Stomach (tissue), 9 donors: ENCODE results near the gene TACSTD2. TPM values are rescaled to one million over a fixed set of nuclear protein-coding genes. Genes with fewer than 3 reads are reported as not detected.
A peak's percentile ranks its signal among the peaks of the same experiment; 100 is the strongest.

Experiments used
- DNase-seq, 2 donors: peaks; one replicate each; pipeline versions ENCODE4 v3.0.0 to v3.0.0-alpha.2; 2013 to 2019
- H3K27ac ChIP-seq, 5 donors: fragments of 200-600 bp in 4 of 5; sonication (generic) in 4 of 5; one replicate each; pipeline ENCODE4 v1.5.1; 2013 to 2019; ENCODE audit warnings: mild to moderate bottlenecking in 1 of 5, moderate library complexity in 1 of 5
- H3K27me3 ChIP-seq, 3 donors: fragments of 200-600 bp; sonication (generic); one replicate each; pipeline ENCODE4 v1.5.1; 2017 to 2019; ENCODE audit warnings: mixed run types in 1 of 3
- H3K36me3 ChIP-seq, 4 donors: fragments of 200-600 bp; sonication (generic); 1 replicate in 3 of 4; 2 replicates in 1 of 4; pipeline ENCODE4 v1.5.1; 2016 to 2019
- H3K4me1 ChIP-seq, 4 donors: fragments of 200-600 bp; sonication (generic); one replicate each; pipeline ENCODE4 v1.5.1; 2016 to 2019
- H3K4me3 ChIP-seq, 4 donors: fragments of 200-600 bp; sonication (generic) in 3 of 4; one replicate each; pipeline ENCODE4 v1.5.1; 2016 to 2019; ENCODE audit warnings: mild to moderate bottlenecking in 1 of 4
- H3K9me3 ChIP-seq, 4 donors: fragments of 200-600 bp; sonication (generic); one replicate each; pipeline ENCODE4 v1.5.1; 2016 to 2019
- CTCF ChIP-seq, 7 experiments: fragments of 450-650 bp in 4 of 7; fragments of 200-600 bp in 3 of 7; sonication (generic) in 3 of 7; IDR thresholded peaks; one replicate each; pipeline ENCODE4 v1.5.1; 2016 to 2019; ENCODE audit warnings: antibody characterized with exemption in 7 of 7, control low read depth in 2 of 7, mild to moderate bottlenecking in 1 of 7
- EP300 ChIP-seq: sonication (generic); formaldehyde crosslinking; IDR thresholded peaks from one replicate; pipeline ENCODE4 v1.6.1; 2017; ENCODE audit warnings: antibody characterized with exemption
- POLR2A ChIP-seq, 4 donors: fragments of 450-650 bp; IDR thresholded peaks; one replicate each; pipeline ENCODE4 v1.6.1; 2016; ENCODE audit warnings: antibody characterized with exemption in 4 of 4, control low read depth in 2 of 4, mild to moderate bottlenecking in 1 of 4, moderate library complexity in 1 of 4
- POLR2AphosphoS5 ChIP-seq, 3 donors: sonication (generic); formaldehyde crosslinking; IDR thresholded peaks; one replicate each; pipeline ENCODE4 v1.6.1; 2016; ENCODE audit warnings: antibody characterized with exemption in 3 of 3
- WGBS, 5 donors: extraction: QIAGEN DNeasy Blood & Tissue Kit in 3 of 5; methylation state at CpG; one replicate each; pipeline versions ENCODE4 v1.1.5 to v1.1.7; 2013 to 2018; 5-methylcytosine and 5-hydroxymethylcytosine counted together
- intact Hi-C: fragments of 100-400 bp; cut with DNase I; formaldehyde crosslinking; loops from one replicate; pipeline ENCODE4 v1.15.1; 2023; ENCODE audit warnings: low total_unique reads
- polyA plus RNA-seq, 3 donors: library from polyadenylated mRNA; stranded (reverse); fragments of 200-250 nt; gene quantifications; one replicate each; pipeline ENCODE4 v1.2.3, GENCODE V29; 2013
- total RNA-seq, 5 donors: library from RNA; depleted of rRNA; stranded (reverse); fragments of >200 nt; gene quantifications; one replicate each; pipeline versions ENCODE4 v1.1.0 to v1.2.3, GENCODE V29; 2014 to 2016
- donor health status: healthy with polysubstance abuse.
- donor health status: Bipolar disorder and iron deficiency.
- donor health status: healthy.

Gene TACSTD2
- total and polyA plus RNA-seq, 8 donors, result 5.2 to 369 (median 35.1) TPM; not detected in 2

DNA sequence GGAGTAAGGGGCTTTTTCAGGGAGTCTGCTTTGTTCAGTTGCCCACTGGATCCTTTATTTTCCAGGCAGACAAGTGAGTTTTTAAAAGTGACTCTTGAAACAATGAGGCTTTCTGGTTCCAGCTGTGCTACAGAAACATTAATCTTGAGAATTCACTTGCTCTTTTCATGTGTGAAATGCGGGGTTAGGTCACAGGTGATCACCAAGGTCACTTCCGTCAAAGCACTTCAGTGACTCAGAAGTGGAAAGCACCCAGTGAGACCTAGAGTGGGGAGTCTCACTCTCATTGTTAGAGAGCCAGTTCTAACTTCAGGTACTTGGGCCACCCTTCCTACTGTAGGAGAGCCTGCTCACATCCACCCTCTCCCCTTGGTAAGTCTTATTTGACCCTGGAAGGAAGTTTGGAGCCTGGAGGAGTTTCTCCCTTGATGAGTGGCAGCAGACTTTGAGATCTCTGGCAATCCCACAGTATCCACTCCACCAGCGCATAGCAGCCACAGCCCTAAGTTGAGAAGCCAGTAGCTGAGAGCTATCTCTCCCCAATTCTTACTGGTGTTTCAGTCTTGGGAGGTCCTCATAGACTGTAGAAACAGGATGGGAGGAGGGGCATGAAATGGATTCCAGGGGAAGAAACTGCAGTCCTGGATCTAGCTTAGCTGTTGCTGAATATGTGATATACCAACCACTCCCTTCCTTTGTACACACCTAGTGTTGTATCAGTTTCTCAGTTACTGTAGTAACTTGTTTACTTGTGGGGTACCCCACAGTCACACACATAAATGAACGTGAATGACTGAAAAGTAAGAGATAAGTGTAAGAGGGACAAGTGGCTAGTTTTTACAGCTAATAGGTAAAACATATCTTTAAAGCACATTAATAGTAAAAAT is 3.1 kb downstream of the TACSTD2 start:
- Histone ChIP-seq H3K27ac (peak overlapping the region in 4 of 5 donors; percentile 48 to 83 (median 72)), H3K27me3 (peaks cover 0 to 47% (median 16%) of the 10 kb centered on the region in 3 donors), H3K36me3 (no peaks in the 10 kb centered on the region), H3K4me1 (peaks cover 12 to 59% (median 24%) of the 10 kb centered on the region in 4 donors), H3K9me3 (no peaks in the 10 kb centered on the region), H3K4me3 (no peak overlapping the region)
- 37 to 53% (median 43%) methylated on average over 4 of the region's 4 CpGs for WGBS, 5 donors
- intact Hi-C loops, result no loop called here
- peak in 1 of 2 donors; percentile 73 for DNase-seq
- TF ChIP-seq CTCF (IDR thresholded peaks at IDR 0.05) (no peak), POLR2AphosphoS5 (IDR thresholded peaks at IDR 0.05) (peak in 1 of 3 donors; percentile 19)

GRCh38 chr1:58573138-58573537 is 3.9 kb downstream of the TACSTD2 start:
- intact Hi-C loops, result no loop called here
- Histone ChIP-seq H3K9me3 (no peaks in the 10 kb centered on the region), H3K4me1 (peaks cover 12 to 55% (median 24%) of the 10 kb centered on the region in 4 donors), H3K27ac (peak overlapping the region in 4 of 5 donors; percentile 42 to 83 (median 60)), H3K4me3 (no peak overlapping the region), H3K36me3 (no peaks in the 10 kb centered on the region), H3K27me3 (peaks cover 0 to 47% (median 16%) of the 10 kb centered on the region in 3 donors)
- TF ChIP-seq POLR2A (IDR thresholded peaks at IDR 0.05), result no peak
- no peak for TF ChIP-seq EP300
- no peak for TF ChIP-seq POLR2AphosphoS5 (IDR thresholded peaks at IDR 0.05)
- no peak for TF ChIP-seq CTCF (IDR thresholded peaks at IDR 0.05)
- DNase-seq, result no peak
- WGBS, 5 donors, result 25 to 51% (median 39%) methylated on average over 2 of the region's 2 CpGs

GRCh38 chr1:58572690-58573089 is 4.4 kb downstream of the TACSTD2 start:
- Histone ChIP-seq H3K4me3 (no peak overlapping the region), H3K9me3 (no peaks in the 10 kb centered on the region), H3K36me3 (no peaks in the 10 kb centered on the region), H3K27me3 (peaks cover 0 to 47% (median 16%) of the 10 kb centered on the region in 3 donors), H3K27ac (peak overlapping the region in 4 of 5 donors; percentile 42 to 83 (median 60)), H3K4me1 (peaks cover 12 to 51% (median 22%) of the 10 kb centered on the region in 4 donors)
- intact Hi-C loops, result no loop called here
- peak in 1 of 3 donors; percentile 36 for TF ChIP-seq POLR2AphosphoS5 (IDR thresholded peaks at IDR 0.05)
- no peak for TF ChIP-seq EP300
- DNase-seq, result peak; percentile 55 to 83
- 29 to 56% (median 50%) methylated on average over 2 of the region's 2 CpGs for WGBS, 5 donors

DNA sequence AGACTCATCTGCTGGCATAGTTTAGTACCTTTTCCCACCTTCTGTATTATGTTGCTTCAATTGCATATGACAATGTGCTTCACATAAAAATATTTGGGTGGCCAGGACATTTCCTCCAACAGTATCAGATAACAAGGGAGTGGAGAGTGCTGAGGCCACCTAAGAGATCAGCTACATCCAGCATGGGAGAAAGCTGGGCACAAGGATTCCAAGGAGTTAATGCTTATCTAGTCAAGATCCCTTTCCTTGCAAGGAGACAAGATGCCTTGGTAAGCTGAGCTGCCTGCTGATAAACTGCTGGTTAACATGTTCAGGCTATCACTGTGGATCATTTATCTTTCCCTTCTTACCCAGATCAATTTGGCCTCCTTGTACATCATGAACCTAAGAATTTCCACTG is 5.4 kb downstream of the TACSTD2 start:
- H3K27ac ChIP-seq, result no peak overlapping the region
- intact Hi-C loops, result no loop called here
- TF ChIP-seq CTCF (IDR thresholded peaks at IDR 0.05), result no peak
- no peak for TF ChIP-seq POLR2A (IDR thresholded peaks at IDR 0.05)
- TF ChIP-seq POLR2AphosphoS5 (IDR thresholded peaks at IDR 0.05), result no peak
- TF ChIP-seq EP300, result no peak
- no peak for DNase-seq
- H3K27me3 ChIP-seq, result peaks cover 0 to 38% (median 9%) of the 10 kb centered on the region in 3 donors
- peaks cover 7 to 40% (median 12%) of the 10 kb centered on the region in 4 donors for H3K4me1 ChIP-seq
- no peaks in the 10 kb centered on the region for H3K9me3 ChIP-seq
- H3K36me3 ChIP-seq, result no peaks in the 10 kb centered on the region
- no peak overlapping the region for H3K4me3 ChIP-seq
